CD14-positive monocyte (primary cell): ENCODE results near the gene WEE2. TPM values are rescaled to one million over a fixed set of nuclear protein-coding genes. Genes with fewer than 3 reads are reported as not detected.

Experiments
- DNase-seq, 3 donors: peaks; one replicate each; pipeline ENCODE4 v3.0.0-alpha.2; 2011 to 2022
- H2AFZ ChIP-seq: 2 replicates; pipeline ENCODE4 v1.6.0; 2012; ENCODE audit warnings: mild to moderate bottlenecking, low read depth, low read length, inconsistent platforms; ENCODE audit not compliant: insufficient read depth, poor library complexity, severe bottlenecking
- H3K27ac ChIP-seq, 2 donors: 1 replicate in 1 of 2; 2 replicates in 1 of 2; pipeline ENCODE4 v1.5.1; 2012 to 2013; ENCODE audit warnings: low read length in 2 of 2, control low read depth in 1 of 2, inconsistent platforms in 1 of 2, low read depth in 1 of 2, mild to moderate bottlenecking in 1 of 2
- H3K27me3 ChIP-seq, 2 donors: one replicate each; pipeline versions ENCODE4 v1.6.0 to v1.6.1; 2011 to 2013; ENCODE audit warnings: low read length in 2 of 2; ENCODE audit not compliant: control insufficient read depth in 2 of 2, insufficient read depth in 2 of 2
- H3K36me3 ChIP-seq, 2 donors: replicated peaks in 1 of 2; 1 replicate in 1 of 2; 2 replicates in 1 of 2; pipeline versions ENCODE4 v1.5.1 to v1.6.1; 2012 to 2013; ENCODE audit warnings: low read length in 2 of 2, control low read depth in 1 of 2, inconsistent platforms in 1 of 2, mild to moderate bottlenecking in 1 of 2; ENCODE audit not compliant: insufficient read depth in 2 of 2, control insufficient read depth in 1 of 2
- H3K4me1 ChIP-seq, 2 donors: 1 replicate in 1 of 2; 2 replicates in 1 of 2; pipeline versions ENCODE4 v1.5.1 to v1.6.1; 2012 to 2013; ENCODE audit warnings: low read length in 2 of 2, control low read depth in 1 of 2, inconsistent platforms in 1 of 2, mild to moderate bottlenecking in 1 of 2, moderate library complexity in 1 of 2; ENCODE audit not compliant: insufficient read depth in 2 of 2, control insufficient read depth in 1 of 2
- H3K4me2 ChIP-seq: replicated peaks from 2 replicates; pipeline ENCODE3; 2012; ENCODE audit warnings: low read length, moderate library complexity, mild to moderate bottlenecking; ENCODE audit not compliant: poor library complexity, severe bottlenecking; ENCODE audit errors: extremely low read depth
- H3K4me3 ChIP-seq, 3 experiments: fragments of 200-600 bp in 1 of 3; sonication (generic) in 1 of 3; replicated peaks in 1 of 3; 1 replicate in 2 of 3; 2 replicates in 1 of 3; pipeline ENCODE4 v1.5.1; 2011 to 2013; ENCODE audit warnings: low read length in 3 of 3, mild to moderate bottlenecking in 3 of 3, control low read depth in 2 of 3, low read depth in 2 of 3, inconsistent platforms in 1 of 3, moderate library complexity in 1 of 3
- H3K79me2 ChIP-seq: 2 replicates; pipeline ENCODE4 v1.6.0; 2012; ENCODE audit warnings: mild to moderate bottlenecking, control low read depth, inconsistent platforms, low read length, moderate library complexity; ENCODE audit not compliant: insufficient read depth
- H3K9ac ChIP-seq: 2 replicates; pipeline ENCODE4 v1.6.0; 2017; ENCODE audit warnings: low read length, mild to moderate bottlenecking; ENCODE audit not compliant: insufficient read depth, poor library complexity, severe bottlenecking
- H3K9me3 ChIP-seq, 2 donors: replicated peaks in 1 of 2; 1 replicate in 1 of 2; 2 replicates in 1 of 2; pipeline versions ENCODE4 v1.5.1 to v1.6.1; 2012 to 2013; ENCODE audit warnings: low read length in 2 of 2, control low read depth in 1 of 2; ENCODE audit not compliant: control insufficient read depth in 1 of 2, insufficient read depth in 1 of 2
- H4K20me1 ChIP-seq: 2 replicates; pipeline ENCODE4 v1.6.0; 2012; ENCODE audit warnings: mild to moderate bottlenecking, low read length, control low read depth, moderate library complexity; ENCODE audit not compliant: insufficient read depth
- H3K27ac Mint-ChIP-seq, 7 donors: one replicate each; pipeline ENCODE4 v1.8.0; 2020; ENCODE audit warnings: mild to moderate bottlenecking in 7 of 7, mixed read lengths in 7 of 7, moderate library complexity in 6 of 7, inconsistent platforms in 2 of 7
- H3K27me3 Mint-ChIP-seq, 3 donors: one replicate each; pipeline ENCODE4 v1.8.0; 2021 to 2022; ENCODE audit warnings: low read depth in 3 of 3, mild to moderate bottlenecking in 3 of 3, mixed read lengths in 3 of 3, moderate library complexity in 3 of 3, inconsistent platforms in 1 of 3
- H3K36me3 Mint-ChIP-seq, 2 donors: one replicate each; pipeline ENCODE4 v1.8.0; 2020; ENCODE audit warnings: mixed read lengths in 2 of 2, inconsistent platforms in 1 of 2, mild to moderate bottlenecking in 1 of 2
- H3K4me1 Mint-ChIP-seq: one replicate; pipeline ENCODE4 v1.8.0; 2020; ENCODE audit warnings: mild to moderate bottlenecking, mixed read lengths
- H3K4me3 Mint-ChIP-seq, 2 donors: one replicate each; pipeline ENCODE4 v1.8.0; 2020; ENCODE audit warnings: mild to moderate bottlenecking in 2 of 2, mixed read lengths in 2 of 2, moderate library complexity in 1 of 2
- H3K9me3 Mint-ChIP-seq, 7 donors: one replicate each; pipeline ENCODE4 v1.8.0; 2020 to 2022; ENCODE audit warnings: mixed read lengths in 7 of 7, mild to moderate bottlenecking in 6 of 7, moderate library complexity in 6 of 7, inconsistent platforms in 2 of 7
- CTCF ChIP-seq: fragments of 200-600 bp; IDR thresholded peaks from one replicate; pipeline ENCODE4 v1.8.0; 2022; ENCODE audit warnings: antibody characterized with exemption, mild to moderate bottlenecking
- WGBS: methylation state at CpG from one replicate; pipeline ENCODE4 v1.1.5; 2013; ENCODE audit warnings: missing lambda C conversion rate; ENCODE audit not compliant: insufficient coverage; 5-methylcytosine and 5-hydroxymethylcytosine counted together
- intact Hi-C, 2 donors: fragments of 100-400 bp; cut with micrococcal nuclease; formaldehyde crosslinking; loops; one replicate each; pipeline versions ENCODE4 v1.15.0 to v1.15.1; 2023
- polyA plus RNA-seq, 3 donors: library from polyadenylated mRNA; depleted of rRNA in 1 of 3; unstranded in 2 of 3; stranded (reverse) in 1 of 3; fragments of 300-500 nt in 2 of 3; fragments of >200 nt in 1 of 3; fragmentation: Illumina TruSeq in 2 of 3; gene quantifications; 1 replicate in 2 of 3; 2 replicates in 1 of 3; pipeline ENCODE4 v1.2.3, GENCODE V29; 2012 to 2021

WEE2 gene
- polyA plus RNA-seq, 3 donors: not detected

GRCh38 chr7:141702892-141703291 is 5.3 kb upstream of the WEE2 start:
- peaks cover 22 to 31% (median 24%) of the 10 kb centered on the region in 3 donors for H3K27me3 Mint-ChIP-seq
- no peak overlapping the region for H3K4me2 ChIP-seq
- no peak for DNase-seq
- H3K4me1 ChIP-seq: peaks cover 15 to 22% of the 10 kb centered on the region in 2 donors
- no peak overlapping the region for H2AFZ ChIP-seq
- no peak overlapping the region for H3K27ac ChIP-seq
- peaks cover 14 to 18% of the 10 kb centered on the region in 2 donors for H3K27me3 ChIP-seq
- peaks cover 29% of the 10 kb centered on the region for H3K4me1 Mint-ChIP-seq
- no peaks in the 10 kb centered on the region for H4K20me1 ChIP-seq
- H3K36me3 Mint-ChIP-seq: peaks cover 0 to 5% of the 10 kb centered on the region in 2 donors
- no peaks in the 10 kb centered on the region for H3K9me3 Mint-ChIP-seq
- intact Hi-C loops: loop anchor here in 1 of 2 donors (10.0 kb wide), 1 partner anchor 48 kb away; no protein-coding TSS in a partner anchor
- H3K4me3 ChIP-seq: no peak overlapping the region
- whole genome bisulfite sequencing: 100% methylated on average over 1 of the region's 4 CpGs
- H3K36me3 ChIP-seq: no peaks in the 10 kb centered on the region
- H3K9me3 ChIP-seq: no peaks in the 10 kb centered on the region
- H3K27ac Mint-ChIP-seq: no peak overlapping the region
- H3K4me3 Mint-ChIP-seq: peak overlapping the region in 1 of 2 donors; percentile 74
- TF ChIP-seq CTCF: no peak
- no peak overlapping the region for H3K9ac ChIP-seq
- H3K79me2 ChIP-seq: no peaks in the 10 kb centered on the region

- H3K9me3 ChIP-seq: no peaks in the 10 kb centered on the region
- H3K27me3 Mint-ChIP-seq: peaks cover 22 to 31% (median 24%) of the 10 kb centered on the region in 3 donors
- H3K4me3 ChIP-seq: no peak overlapping the region
- H3K9ac ChIP-seq: no peak overlapping the region
- peaks cover 14 to 18% of the 10 kb centered on the region in 2 donors for H3K27me3 ChIP-seq
- intact Hi-C loops: loop anchor here in 1 of 2 donors (10.0 kb wide), 1 partner anchor 49 kb away; no protein-coding TSS in a partner anchor
- H3K4me1 ChIP-seq: peaks cover 10 to 12% of the 10 kb centered on the region in 2 donors
- no peak overlapping the region for H3K4me2 ChIP-seq
- no peaks in the 10 kb centered on the region for H4K20me1 ChIP-seq
- peaks cover 0 to 5% of the 10 kb centered on the region in 2 donors for H3K36me3 Mint-ChIP-seq
- H3K79me2 ChIP-seq: no peaks in the 10 kb centered on the region
- peaks cover 16% of the 10 kb centered on the region for H3K4me1 Mint-ChIP-seq
- no peak for TF ChIP-seq CTCF
- no peak overlapping the region for H3K27ac Mint-ChIP-seq
- H3K27ac ChIP-seq: no peak overlapping the region
- H2AFZ ChIP-seq: no peak overlapping the region
- DNase-seq: no peak
- H3K36me3 ChIP-seq: no peaks in the 10 kb centered on the region
- 100% methylated on average over 2 of the region's 3 CpGs for WGBS
- no peak overlapping the region for H3K4me3 Mint-ChIP-seq
- no peaks in the 10 kb centered on the region for H3K9me3 Mint-ChIP-seq
Observed at GRCh38 chr7:141704112-141704511, 4.0 kb upstream of the WEE2 start.
